GM23338 (cell line): ENCODE data around the gene AFP. TPM values are rescaled to one million over a fixed set of nuclear protein-coding genes. Genes with fewer than 3 reads are reported as not detected.
A peak's percentile ranks its signal among the peaks of the same experiment; 100 is the strongest.

Experiments used
- ATAC-seq: fragments of 200-7000 bp; cut with Tn5 transposase; 3 replicates; pipeline ENCODE4 v1.9.1; 2020
- DNase-seq: peaks from one replicate; pipeline ENCODE4 v3.0.0-alpha.2; 2015; ENCODE audit warnings: low spot score
- H2AFZ ChIP-seq: fragments of 200-600 bp; sonication (generic); 2 replicates; pipeline ENCODE4 v1.8.0; 2016; ENCODE audit warnings: antibody characterized with exemption, mild to moderate bottlenecking, moderate library complexity
- H3F3A ChIP-seq: fragments of 200-600 bp; sonication (generic); replicated peaks from 2 replicates; pipeline ENCODE4 v1.8.0; 2017; ENCODE audit warnings: antibody characterized with exemption, mixed run types, low read depth
- H3K27ac ChIP-seq: fragments of 200-600 bp; sonication (generic); 2 replicates; pipeline ENCODE4 v1.6.1; 2016; ENCODE audit warnings: low read depth
- H3K27me3 ChIP-seq: fragments of 200-600 bp; sonication (generic); 2 replicates; pipeline ENCODE4 v1.8.0; 2016; ENCODE audit warnings: mild to moderate bottlenecking, mixed run types, moderate library complexity; ENCODE audit not compliant: insufficient read depth
- H3K36me3 ChIP-seq: fragments of 200-600 bp; sonication (generic); 2 replicates; pipeline ENCODE4 v1.8.0; 2016; ENCODE audit warnings: mild to moderate bottlenecking; ENCODE audit not compliant: insufficient read depth
- H3K4me1 ChIP-seq: fragments of 200-600 bp; sonication (generic); 2 replicates; pipeline ENCODE4 v1.8.0; 2016; ENCODE audit warnings: mild to moderate bottlenecking, moderate library complexity; ENCODE audit not compliant: insufficient read depth
- H3K4me2 ChIP-seq: fragments of 200-600 bp; sonication (generic); 2 replicates; pipeline ENCODE4 v1.7.1; 2017; ENCODE audit warnings: mixed run types
- H3K4me3 ChIP-seq: fragments of 200-600 bp; sonication (generic); 2 replicates; pipeline ENCODE4 v1.6.1; 2016; ENCODE audit warnings: mixed run types
- H3K79me2 ChIP-seq: fragments of 200-600 bp; sonication (generic); replicated peaks from 2 replicates; pipeline ENCODE4 v1.8.0; 2017; ENCODE audit warnings: mild to moderate bottlenecking; ENCODE audit not compliant: insufficient read depth
- H3K9me2 ChIP-seq: fragments of 200-600 bp; sonication (generic); 2 replicates; pipeline ENCODE4 v1.8.0; 2017; ENCODE audit not compliant: insufficient read depth
- H4K20me1 ChIP-seq: fragments of 200-600 bp; sonication (generic); replicated peaks from 2 replicates; pipeline ENCODE4 v1.8.0; 2017; ENCODE audit warnings: mild to moderate bottlenecking; ENCODE audit not compliant: insufficient read depth
- H3K27ac Mint-ChIP-seq: 2 replicates; pipeline ENCODE4 v1.8.0; 2020; ENCODE audit warnings: inconsistent platforms, mild to moderate bottlenecking, moderate library complexity, mixed read lengths
- H3K27me3 Mint-ChIP-seq: 3 replicates; pipeline ENCODE4 v1.8.0; 2022; ENCODE audit warnings: low read depth, mild to moderate bottlenecking, moderate library complexity, mixed read lengths, inconsistent platforms; ENCODE audit not compliant: insufficient read depth, poor library complexity
- H3K36me3 Mint-ChIP-seq: 3 replicates; pipeline ENCODE4 v1.8.0; 2021; ENCODE audit warnings: low read depth, mild to moderate bottlenecking, inconsistent platforms, moderate library complexity, mixed read lengths
- H3K4me1 Mint-ChIP-seq: 3 replicates; pipeline ENCODE4 v1.8.0; 2020; ENCODE audit warnings: mild to moderate bottlenecking, inconsistent platforms, mixed read lengths
- H3K4me3 Mint-ChIP-seq: 3 replicates; pipeline ENCODE4 v1.8.0; 2021; ENCODE audit warnings: moderate library complexity, mild to moderate bottlenecking, inconsistent platforms, mixed read lengths
- H3K9me3 Mint-ChIP-seq: 3 replicates; pipeline ENCODE4 v1.8.0; 2020; ENCODE audit warnings: moderate library complexity, mild to moderate bottlenecking, inconsistent platforms, mixed read lengths
- CREB1 ChIP-seq: fragments of 250-450 bp; sonication (Bioruptor Pico); IDR thresholded peaks from 2 replicates; pipeline ENCODE4 v1.5.0; 2020; ENCODE audit warnings: low read depth, mild to moderate bottlenecking, moderate library complexity
- NANOG ChIP-seq: IDR thresholded peaks from 2 replicates; pipeline ENCODE4 v1.6.1; 2016; ENCODE audit warnings: antibody characterized with exemption, borderline replicate concordance
- ZNF114 ChIP-seq: fragments of 250-450 bp; sonication (Bioruptor Pico); IDR thresholded peaks from 2 replicates; pipeline ENCODE4 v1.5.0; 2020; ENCODE audit warnings: mild to moderate bottlenecking, moderate library complexity
- ZNF331 ChIP-seq: fragments of 250-450 bp; sonication (Bioruptor Pico); IDR thresholded peaks from 2 replicates; pipeline ENCODE4 v1.5.0; 2020; ENCODE audit warnings: low read depth, mild to moderate bottlenecking, moderate library complexity
- ZNF462 ChIP-seq: fragments of 250-450 bp; sonication (Bioruptor Pico); IDR thresholded peaks from 2 replicates; pipeline ENCODE4 v1.5.0; 2020; ENCODE audit warnings: mild to moderate bottlenecking, moderate library complexity
- polyA plus RNA-seq: library from polyadenylated mRNA; unstranded; fragments of >200 nt; fragmentation: Nextera tagmentation; extraction: Ambion mirVana; gene quantifications from 2 replicates; pipeline ENCODE4 v1.2.1, GENCODE V29; 2016
- total RNA-seq: library from RNA; depleted of rRNA; stranded (reverse); fragments of >200 nt; shearing (Covaris generic); gene quantifications from 2 replicates; pipeline ENCODE4 v1.2.3, GENCODE V29; 2014
- TF ChIP-seq, protein P1 (sequence below), 2 experiments: fragments of 200-600 bp in 1 of 2; sonication (generic) in 1 of 2; conservative IDR thresholded peaks; 2 replicates each; pipeline versions ENCODE4 v1.5.1 to v1.6.1; 2016 to 2017; ENCODE audit warnings: antibody characterized with exemption in 2 of 2, low read depth in 2 of 2, mild to moderate bottlenecking in 2 of 2, moderate library complexity in 1 of 2

The AFP gene
- total and polyA plus RNA-seq, 2 experiments from 2014 or later, result 4.0 to 17.3 TPM

DNA sequence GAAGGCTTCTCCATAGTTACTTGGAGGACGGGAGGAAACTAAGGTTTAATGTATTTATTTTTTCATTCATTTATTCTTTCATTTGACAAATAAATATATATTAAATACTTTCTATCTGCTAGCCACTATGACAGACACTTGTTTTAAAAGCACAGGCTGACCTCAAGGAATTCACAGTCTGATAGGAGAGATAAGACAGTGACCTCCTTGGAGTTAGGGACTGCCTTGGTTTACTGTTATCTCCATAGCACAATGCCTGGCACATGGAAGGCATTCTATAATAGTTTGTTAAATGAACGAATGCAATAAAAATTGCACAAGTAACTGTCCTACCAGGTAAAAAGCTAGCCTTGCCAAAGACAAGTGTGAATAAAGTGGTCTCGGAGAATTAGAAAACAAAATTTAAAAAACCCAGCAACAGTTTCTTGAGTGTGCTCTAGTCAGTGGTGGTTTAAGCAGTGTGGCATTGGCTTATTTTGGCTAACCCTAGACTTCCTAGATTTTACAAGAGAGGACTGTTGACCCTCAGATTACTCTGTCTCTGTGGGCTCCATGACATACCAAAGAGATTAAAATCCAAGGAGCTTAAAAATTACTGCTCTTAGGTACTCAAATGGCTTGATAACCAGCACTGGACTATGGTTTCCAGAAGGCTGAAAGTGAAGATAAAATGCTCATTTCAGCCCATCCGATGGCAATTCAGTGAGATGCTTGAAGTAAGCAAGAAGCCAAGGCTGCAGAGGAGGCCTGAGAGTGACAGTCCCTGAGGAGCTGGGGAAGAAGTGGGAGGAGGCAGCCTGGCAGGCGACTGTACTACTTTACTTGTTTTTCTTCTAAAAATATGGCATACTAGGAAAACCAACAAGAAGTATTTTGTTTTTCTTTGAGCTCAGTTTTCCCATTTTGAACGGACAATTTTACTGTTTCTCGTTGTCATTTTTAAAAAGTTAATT is 9.6 kb downstream of the AFP start:
- H3K27ac Mint-ChIP-seq, result no peak overlapping the region
- Histone ChIP-seq H3K79me2 (no peaks in the 10 kb centered on the region), H3K36me3 (no peaks in the 10 kb centered on the region), H3K4me3 (no peak overlapping the region), H3K27ac (no peak overlapping the region), H2AFZ (no peak overlapping the region), H3K4me2 (no peak overlapping the region), H3K4me1 (peaks cover 16% of the 10 kb centered on the region), H3K27me3 (no peaks in the 10 kb centered on the region), H4K20me1 (no peaks in the 10 kb centered on the region), H3K9me2 (no peaks in the 10 kb centered on the region), H3F3A (no peaks in the 10 kb centered on the region)
- TF ChIP-seq ZNF114 (CRISPR knock-in tag) (no peak), CREB1 (CRISPR knock-in tag) (no peak), NANOG (no peak), ZNF331 (CRISPR knock-in tag) (no peak)
- TF ChIP-seq, protein P1, sequence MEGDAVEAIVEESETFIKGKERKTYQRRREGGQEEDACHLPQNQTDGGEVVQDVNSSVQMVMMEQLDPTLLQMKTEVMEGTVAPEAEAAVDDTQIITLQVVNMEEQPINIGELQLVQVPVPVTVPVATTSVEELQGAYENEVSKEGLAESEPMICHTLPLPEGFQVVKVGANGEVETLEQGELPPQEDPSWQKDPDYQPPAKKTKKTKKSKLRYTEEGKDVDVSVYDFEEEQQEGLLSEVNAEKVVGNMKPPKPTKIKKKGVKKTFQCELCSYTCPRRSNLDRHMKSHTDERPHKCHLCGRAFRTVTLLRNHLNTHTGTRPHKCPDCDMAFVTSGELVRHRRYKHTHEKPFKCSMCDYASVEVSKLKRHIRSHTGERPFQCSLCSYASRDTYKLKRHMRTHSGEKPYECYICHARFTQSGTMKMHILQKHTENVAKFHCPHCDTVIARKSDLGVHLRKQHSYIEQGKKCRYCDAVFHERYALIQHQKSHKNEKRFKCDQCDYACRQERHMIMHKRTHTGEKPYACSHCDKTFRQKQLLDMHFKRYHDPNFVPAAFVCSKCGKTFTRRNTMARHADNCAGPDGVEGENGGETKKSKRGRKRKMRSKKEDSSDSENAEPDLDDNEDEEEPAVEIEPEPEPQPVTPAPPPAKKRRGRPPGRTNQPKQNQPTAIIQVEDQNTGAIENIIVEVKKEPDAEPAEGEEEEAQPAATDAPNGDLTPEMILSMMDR (conservative IDR thresholded peaks at IDR 0.05; ENCODE audit: low read depth in 2 of 2), result no peak
- DNase-seq, result peak; percentile 14
- ATAC-seq, result peak; percentile 64
- peaks cover 5% of the 10 kb centered on the region for H3K27me3 Mint-ChIP-seq
- H3K9me3 Mint-ChIP-seq, result no peaks in the 10 kb centered on the region
- H3K4me1 Mint-ChIP-seq, result peaks cover 27% of the 10 kb centered on the region
- H3K4me3 Mint-ChIP-seq, result no peak overlapping the region
- H3K36me3 Mint-ChIP-seq, result no peaks in the 10 kb centered on the region

- H3K27me3 ChIP-seq, result no peaks in the 10 kb centered on the region
- no peaks in the 10 kb centered on the region for H3K9me2 ChIP-seq
- H3F3A ChIP-seq, result no peaks in the 10 kb centered on the region
- no peak overlapping the region for H3K27ac Mint-ChIP-seq
- DNase-seq, result peak; percentile 81
- peaks cover 33% of the 10 kb centered on the region for H3K4me1 Mint-ChIP-seq
- H3K9me3 Mint-ChIP-seq, result no peaks in the 10 kb centered on the region
- no peaks in the 10 kb centered on the region for H4K20me1 ChIP-seq
- H3K4me2 ChIP-seq, result no peak overlapping the region
- no peak overlapping the region for H3K4me3 Mint-ChIP-seq
- H3K27ac ChIP-seq, result no peak overlapping the region
- TF ChIP-seq, protein P1 (conservative IDR thresholded peaks at IDR 0.05; ENCODE audit: low read depth in 2 of 2), result peak; percentile 83 to 98
- TF ChIP-seq ZNF462 (CRISPR knock-in tag), result no peak
- H2AFZ ChIP-seq, result no peak overlapping the region
- no peak overlapping the region for H3K4me3 ChIP-seq
- H3K36me3 ChIP-seq, result no peaks in the 10 kb centered on the region
- H3K27me3 Mint-ChIP-seq, result peaks cover 8% of the 10 kb centered on the region
- H3K4me1 ChIP-seq, result peaks cover 23% of the 10 kb centered on the region
- no peaks in the 10 kb centered on the region for H3K36me3 Mint-ChIP-seq
- peak; percentile 77 for ATAC-seq
- H3K79me2 ChIP-seq, result no peaks in the 10 kb centered on the region
Measured at GRCh38 chr4:73446336-73446938, 10.4 kb downstream of the AFP start.
